ENCODE data around the gene LRP2BP. TPM values are rescaled to one million over a fixed set of nuclear protein-coding genes. Genes with fewer than 3 reads are reported as not detected.

Gene LRP2BP
- total RNA-seq, 2 experiments from 2014 or later = 0.60 to 1.4 TPM

GRCh38 chr4:185359767-185360446 is 35.8 kb downstream of the LRP2BP start:
- intact Hi-C loops (cut with micrococcal nuclease; ENCODE audit: unreplicated experiment) = no loop called here
- no peaks in the 10 kb centered on the region for H3K9me3 ChIP-seq (ENCODE audit: low read length)
- no peak for TF ChIP-seq CTCF (conservative IDR thresholded peaks at IDR 0.05; ENCODE audit: low read length)
- no peak for TF ChIP-seq EZH2phosphoT487 (IDR thresholded peaks at IDR 0.05; ENCODE audit: borderline replicate concordance, low read depth, low read length)
- ChIA-PET POLR2A (interaction anchor here (0.6 kb wide), 1 partner anchor 265 kb away, joined by 3 read pairs; no protein-coding TSS in a partner anchor), CTCF (ENCODE audit: unreplicated experiment) (interaction anchor here (0.6 kb wide), 1 partner anchor 56 kb away, joined by 4 read pairs; no protein-coding TSS in a partner anchor)
- no peak for DNase-seq (ENCODE audit: low spot score)
- H3K9me2 ChIP-seq (ENCODE audit: insufficient read depth, low read length) = no peaks in the 10 kb centered on the region
- no TSS peak for BruUV-seq (replicated peaks)
- no peaks in the 10 kb centered on the region for H4K20me1 ChIP-seq (ENCODE audit: insufficient read depth, low read length)
- H3K4me2 ChIP-seq (ENCODE audit: low read length) = no peak overlapping the region
- no peak overlapping the region for H2AFZ ChIP-seq (ENCODE audit: low read length)
- no peak overlapping the region for H3K27ac ChIP-seq (ENCODE audit: low read depth, low read length, poor library complexity, severe bottlenecking)
- H3K79me2 ChIP-seq (ENCODE audit: insufficient read depth, low read depth, low read length) = no peaks in the 10 kb centered on the region
- H3K4me1 ChIP-seq (ENCODE audit: insufficient read depth, low read length, poor library complexity, severe bottlenecking) = no peaks in the 10 kb centered on the region
- peaks cover 32% of the 10 kb centered on the region; the same call in 1 of the 2 replicates for H3K36me3 ChIP-seq (ENCODE audit: insufficient read depth, low read length)
- no peak overlapping the region for H3K4me3 ChIP-seq (ENCODE audit: low read depth, low read length, poor library complexity, severe bottlenecking)

- Histone ChIP-seq H3K36me3 (ENCODE audit: insufficient read depth, low read length) (peaks cover 42% of the 10 kb centered on the region), H2AFZ (ENCODE audit: low read length) (no peak overlapping the region), H3K9me3 (ENCODE audit: low read length) (no peaks in the 10 kb centered on the region), H3K4me3 (ENCODE audit: low read depth, low read length, poor library complexity, severe bottlenecking) (no peak overlapping the region), H3K27ac (ENCODE audit: low read depth, low read length, poor library complexity, severe bottlenecking) (no peak overlapping the region), H3K79me2 (ENCODE audit: insufficient read depth, low read depth, low read length) (no peaks in the 10 kb centered on the region), H3K4me1 (ENCODE audit: insufficient read depth, low read length, poor library complexity, severe bottlenecking) (no peaks in the 10 kb centered on the region), H3K4me2 (ENCODE audit: low read length) (no peak overlapping the region), H4K20me1 (ENCODE audit: insufficient read depth, low read length) (no peaks in the 10 kb centered on the region), H3K9me2 (ENCODE audit: insufficient read depth, low read length) (no peaks in the 10 kb centered on the region)
- intact Hi-C loops (cut with micrococcal nuclease; ENCODE audit: unreplicated experiment) = no loop called here
- no peak for DNase-seq (ENCODE audit: low spot score)
- no TSS peak for BruUV-seq (replicated peaks)
- POLR2A ChIA-PET = interaction anchor here (1.0 to 1.2 kb wide), 2 partner anchors 10 to 14 kb away, joined by 4 to 5 read pairs; no protein-coding TSS in a partner anchor
- CTCF ChIA-PET (ENCODE audit: unreplicated experiment) = no interaction called here
- TF ChIP-seq CTCF (conservative IDR thresholded peaks at IDR 0.05; ENCODE audit: low read length) = no peak
- TF ChIP-seq EZH2phosphoT487 (IDR thresholded peaks at IDR 0.05; ENCODE audit: borderline replicate concordance, low read depth, low read length) = no peak
Observed at GRCh38 chr4:185358959-185359358, 36.8 kb downstream of the LRP2BP start.

GRCh38 chr4:185358514-185358913 is 37.2 kb downstream of the LRP2BP start:
- H3K4me1 ChIP-seq (ENCODE audit: insufficient read depth, low read length, poor library complexity, severe bottlenecking) = no peaks in the 10 kb centered on the region
- CTCF ChIA-PET (ENCODE audit: unreplicated experiment) = no interaction called here

More at GRCh38 chr4:185358514-185358913, 37.2 kb downstream of the LRP2BP start:
- Histone ChIP-seq H3K27ac (ENCODE audit: low read depth, low read length, poor library complexity, severe bottlenecking) (no peak overlapping the region), H3K4me3 (ENCODE audit: low read depth, low read length, poor library complexity, severe bottlenecking) (no peak overlapping the region), H3K9me3 (ENCODE audit: low read length) (no peaks in the 10 kb centered on the region), H2AFZ (ENCODE audit: low read length) (no peak overlapping the region), H3K4me2 (ENCODE audit: low read length) (no peak overlapping the region), H3K79me2 (ENCODE audit: insufficient read depth, low read depth, low read length) (no peaks in the 10 kb centered on the region), H3K36me3 (ENCODE audit: insufficient read depth, low read length) (peaks cover 43% of the 10 kb centered on the region), H4K20me1 (ENCODE audit: insufficient read depth, low read length) (no peaks in the 10 kb centered on the region), H3K9me2 (ENCODE audit: insufficient read depth, low read length) (no peaks in the 10 kb centered on the region)
- intact Hi-C loops (cut with micrococcal nuclease; ENCODE audit: unreplicated experiment) = no loop called here
- POLR2A ChIA-PET = interaction anchor here (1.0 to 1.2 kb wide), 2 partner anchors 10 to 13 kb away, joined by 4 to 5 read pairs; no protein-coding TSS in a partner anchor
- DNase-seq (ENCODE audit: low spot score) = no peak
- BruUV-seq (replicated peaks) = no TSS peak
- TF ChIP-seq CTCF (conservative IDR thresholded peaks at IDR 0.05; ENCODE audit: low read length) (no peak), EZH2phosphoT487 (IDR thresholded peaks at IDR 0.05; ENCODE audit: borderline replicate concordance, low read depth, low read length) (no peak)

Measured in OCI-LY7 (cell line).